K562 (cell line): ENCODE data around the gene FHDC1. TPM values are rescaled to one million over a fixed set of nuclear protein-coding genes. Genes with fewer than 3 reads are reported as not detected.

Experiments
- BDP1 ChIP-seq: IDR thresholded peaks from 3 replicates; pipeline ENCODE4 v1.6.1; 2011; ENCODE audit not compliant: insufficient read length, insufficient read depth
- CHCHD3 ChIP-seq: fragments of 250-450 bp; sonication (Bioruptor Pico); IDR thresholded peaks from 2 replicates; pipeline ENCODE4 v2.1.2; 2022; ENCODE audit warnings: mild to moderate bottlenecking
- GATA2 ChIP-seq: sonication (generic); formaldehyde crosslinking; IDR thresholded peaks from 2 replicates; pipeline ENCODE4 v1.4.0; 2020; ENCODE audit warnings: mild to moderate bottlenecking, missing genetic modification reagents
- HNRNPUL1 ChIP-seq: fragments of 200-400 bp; formaldehyde crosslinking; IDR thresholded peaks from 2 replicates; pipeline ENCODE4 v1.6.1; 2017; ENCODE audit warnings: low read length
- JUND ChIP-seq, 2 experiments: IDR thresholded peaks; 2 replicates in 1 of 2; 3 replicates in 1 of 2; pipeline ENCODE4 v1.6.1; 2011; ENCODE audit warnings: borderline replicate concordance in 2 of 2, low read depth in 2 of 2, low read length in 2 of 2, improper control_type of control experiment in 1 of 2, missing biosample characterization in 1 of 2, missing genetic modification characterization in 1 of 2, missing genetic modification reagents in 1 of 2
- LCOR ChIP-seq: sonication (generic); formaldehyde crosslinking; IDR thresholded peaks from 2 replicates; pipeline ENCODE4 v1.8.0; 2022; ENCODE audit warnings: mild to moderate bottlenecking, missing genetic modification reagents
- NFRKB ChIP-seq: fragments of 450-650 bp; IDR thresholded peaks from 2 replicates; pipeline ENCODE4 v1.6.1; 2016; ENCODE audit warnings: low read depth
- NFXL1 ChIP-seq: fragments of 450-650 bp; formaldehyde crosslinking; IDR thresholded peaks from 2 replicates; pipeline ENCODE4 v1.4.0; 2021; ENCODE audit warnings: mild to moderate bottlenecking
- NONO ChIP-seq, 2 experiments: fragments of 200-400 bp in 1 of 2; fragments of 450-650 bp in 1 of 2; formaldehyde crosslinking in 1 of 2; IDR thresholded peaks; 2 replicates each; pipeline ENCODE4 v1.6.1; 2017; ENCODE audit warnings: low read depth in 2 of 2, mild to moderate bottlenecking in 2 of 2, moderate library complexity in 2 of 2, low read length in 1 of 2
- NR2C1 ChIP-seq, 2 experiments: fragments of 450-650 bp; IDR thresholded peaks; 2 replicates each; pipeline ENCODE4 v1.6.1; 2017; ENCODE audit warnings: mild to moderate bottlenecking in 2 of 2, antibody characterized with exemption in 1 of 2, inconsistent platforms in 1 of 2, missing compliant biosample characterization in 1 of 2, missing genetic modification characterization in 1 of 2
- POLR2H ChIP-seq: IDR thresholded peaks from 2 replicates; pipeline ENCODE4 v1.6.1; 2016; ENCODE audit warnings: missing genetic modification characterization, low read depth, mild to moderate bottlenecking, control low read depth, missing compliant biosample characterization, moderate library complexity
- RAD51 ChIP-seq: fragments of 450-650 bp; IDR thresholded peaks from 2 replicates; pipeline ENCODE4 v1.7.1; 2016; ENCODE audit warnings: low read depth, mild to moderate bottlenecking, borderline replicate concordance
- RCOR1 ChIP-seq, 2 experiments: IDR thresholded peaks; 2 replicates each; pipeline ENCODE4 v1.6.1; 2012; ENCODE audit warnings: low read depth in 2 of 2, low read length in 2 of 2, borderline replicate concordance in 1 of 2, improper control_type of control experiment in 1 of 2
- SIN3A ChIP-seq, 2 experiments: fragments of 150-350 bp in 1 of 2; IDR thresholded peaks; 2 replicates each; pipeline ENCODE4 v1.6.1; 2011 to 2016; ENCODE audit warnings: borderline replicate concordance in 2 of 2, low read depth in 2 of 2, low read length in 2 of 2, mild to moderate bottlenecking in 2 of 2, moderate library complexity in 2 of 2; ENCODE audit not compliant: control insufficient read depth in 1 of 2
- SRSF7 ChIP-seq: fragments of 200-400 bp; formaldehyde crosslinking; optimal IDR thresholded peaks from 2 replicates; pipeline ENCODE3; 2017; ENCODE audit warnings: mild to moderate bottlenecking, low read depth, low read length
- TAF7 ChIP-seq: fragments of 450-650 bp; IDR thresholded peaks from 2 replicates; pipeline ENCODE4 v1.6.1; 2016; ENCODE audit warnings: missing genetic modification characterization, missing compliant biosample characterization
- TRIM25 ChIP-seq: fragments of 450-650 bp; IDR thresholded peaks from 2 replicates; pipeline ENCODE4 v1.7.0; 2016; ENCODE audit warnings: borderline replicate concordance
- XRCC3 ChIP-seq: fragments of 450-650 bp; IDR thresholded peaks from 2 replicates; pipeline ENCODE4 v1.6.1; 2017; ENCODE audit warnings: mild to moderate bottlenecking, moderate library complexity
- ZBTB8A ChIP-seq: fragments of 450-650 bp; IDR thresholded peaks from 2 replicates; pipeline ENCODE4 v1.6.1; 2018; ENCODE audit warnings: mild to moderate bottlenecking, moderate library complexity; ENCODE audit not compliant: partially characterized antibody
- ZFP36 ChIP-seq: fragments of 150-350 bp; IDR thresholded peaks from 2 replicates; pipeline ENCODE4 v1.6.1; 2018; ENCODE audit warnings: low read length, low read depth; ENCODE audit not compliant: partially characterized antibody
- ZNF274 ChIP-seq: IDR thresholded peaks from 2 replicates; pipeline ENCODE4 v1.6.1; 2011; ENCODE audit warnings: low read depth, mild to moderate bottlenecking, low read length, moderate library complexity, borderline replicate concordance
- ZNF699 ChIP-seq: fragments of 250-450 bp; sonication (Bioruptor Pico); IDR thresholded peaks from 2 replicates; pipeline ENCODE4 v1.8.0; 2021; ENCODE audit warnings: mild to moderate bottlenecking, moderate library complexity; ENCODE audit not compliant: insufficient replicate concordance
- ZNF764 ChIP-seq: fragments of 250-450 bp; sonication (Bioruptor Pico); IDR thresholded peaks from 2 replicates; pipeline ENCODE4 v1.4.0; 2020; ENCODE audit warnings: low read depth, mild to moderate bottlenecking, moderate library complexity
- polyA plus RNA-seq, 8 experiments: library from polyadenylated mRNA; depleted of rRNA in 4 of 8; stranded (reverse) in 5 of 8; unstranded in 3 of 8; fragments of >200 nt; fragmentation: Nextera tagmentation in 2 of 8; fragmentation: Illumina TruSeq in 1 of 8; extraction: Ambion mirVana in 2 of 8; extraction: Trizol in 1 of 8; gene quantifications; 2 replicates each; pipeline versions ENCODE4 v1.2.1 to v1.2.3, GENCODE V29; 2011 to 2014; ENCODE audit warnings: inconsistent platforms in 1 of 8, missing spikeins in 1 of 8
- total RNA-seq, 7 experiments: library from RNA; depleted of rRNA in 6 of 7; stranded (reverse); fragments of >200 nt in 6 of 7; fragmentation: Illumina TruSeq in 2 of 7; extraction: Trizol in 2 of 7; gene quantifications; 2 replicates each; pipeline versions ENCODE4 v1.2.1 to v1.2.3, GENCODE V29; 2011 to 2021; ENCODE audit warnings: low replicate concordance in 1 of 7
- TF ChIP-seq, protein P1 (sequence below): sonication (generic); formaldehyde crosslinking; IDR thresholded peaks from 2 replicates; pipeline ENCODE4 v1.8.1; 2023; ENCODE audit warnings: mild to moderate bottlenecking, missing genetic modification reagents, moderate library complexity
- TF ChIP-seq, protein P2 (sequence below), 3 experiments: IDR thresholded peaks in 2 of 3; conservative IDR thresholded peaks in 1 of 3; 2 replicates each; pipeline ENCODE4 v1.5.1; 2011 to 2012; ENCODE audit warnings: low read length in 3 of 3, mild to moderate bottlenecking in 3 of 3, control low read depth in 2 of 3, improper control_type of control experiment in 1 of 3, inconsistent platforms in 1 of 3, low read depth in 1 of 3, mixed read lengths in 1 of 3, moderate library complexity in 1 of 3; ENCODE audit not compliant: insufficient read depth in 2 of 3

The FHDC1 gene
- total and polyA plus RNA-seq, 9 of the 15 experiments (the other 6 are each of a cell fraction or from before 2014, with no cell fraction given): 0.01 to 0.43 (median 0.07) TPM

DNA sequence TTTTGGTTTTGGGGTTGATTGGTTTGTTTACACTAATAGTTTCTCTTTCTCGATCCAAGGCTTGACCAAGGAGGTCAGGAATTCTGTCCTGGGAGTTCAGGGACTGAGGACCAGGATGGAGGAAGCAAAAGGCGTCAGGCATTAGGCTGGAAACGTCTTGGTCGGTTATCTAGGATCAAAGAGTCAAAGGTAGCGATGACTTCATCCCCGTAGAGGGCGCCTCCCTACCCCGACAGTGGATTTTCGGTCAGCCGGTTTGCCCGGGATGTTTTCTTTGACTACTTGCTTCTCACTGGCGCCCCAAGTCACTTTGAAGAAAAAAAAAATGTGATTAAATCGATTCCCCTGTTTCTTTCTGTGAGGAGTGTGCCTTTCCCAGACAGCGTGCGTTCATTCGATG lies 980 bp upstream of the FHDC1 start (continued):
- TF ChIP-seq TRIM25: no peak
- TF ChIP-seq HNRNPUL1: no peak
- TF ChIP-seq, protein P1, sequence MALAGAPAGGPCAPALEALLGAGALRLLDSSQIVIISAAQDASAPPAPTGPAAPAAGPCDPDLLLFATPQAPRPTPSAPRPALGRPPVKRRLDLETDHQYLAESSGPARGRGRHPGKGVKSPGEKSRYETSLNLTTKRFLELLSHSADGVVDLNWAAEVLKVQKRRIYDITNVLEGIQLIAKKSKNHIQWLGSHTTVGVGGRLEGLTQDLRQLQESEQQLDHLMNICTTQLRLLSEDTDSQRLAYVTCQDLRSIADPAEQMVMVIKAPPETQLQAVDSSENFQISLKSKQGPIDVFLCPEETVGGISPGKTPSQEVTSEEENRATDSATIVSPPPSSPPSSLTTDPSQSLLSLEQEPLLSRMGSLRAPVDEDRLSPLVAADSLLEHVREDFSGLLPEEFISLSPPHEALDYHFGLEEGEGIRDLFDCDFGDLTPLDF (CRISPR knock-in tag): no peak
- TF ChIP-seq, protein P2, sequence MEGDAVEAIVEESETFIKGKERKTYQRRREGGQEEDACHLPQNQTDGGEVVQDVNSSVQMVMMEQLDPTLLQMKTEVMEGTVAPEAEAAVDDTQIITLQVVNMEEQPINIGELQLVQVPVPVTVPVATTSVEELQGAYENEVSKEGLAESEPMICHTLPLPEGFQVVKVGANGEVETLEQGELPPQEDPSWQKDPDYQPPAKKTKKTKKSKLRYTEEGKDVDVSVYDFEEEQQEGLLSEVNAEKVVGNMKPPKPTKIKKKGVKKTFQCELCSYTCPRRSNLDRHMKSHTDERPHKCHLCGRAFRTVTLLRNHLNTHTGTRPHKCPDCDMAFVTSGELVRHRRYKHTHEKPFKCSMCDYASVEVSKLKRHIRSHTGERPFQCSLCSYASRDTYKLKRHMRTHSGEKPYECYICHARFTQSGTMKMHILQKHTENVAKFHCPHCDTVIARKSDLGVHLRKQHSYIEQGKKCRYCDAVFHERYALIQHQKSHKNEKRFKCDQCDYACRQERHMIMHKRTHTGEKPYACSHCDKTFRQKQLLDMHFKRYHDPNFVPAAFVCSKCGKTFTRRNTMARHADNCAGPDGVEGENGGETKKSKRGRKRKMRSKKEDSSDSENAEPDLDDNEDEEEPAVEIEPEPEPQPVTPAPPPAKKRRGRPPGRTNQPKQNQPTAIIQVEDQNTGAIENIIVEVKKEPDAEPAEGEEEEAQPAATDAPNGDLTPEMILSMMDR (IDR thresholded peaks at IDR 0.05 in 2 of 3, conservative IDR thresholded peaks at IDR 0.05 in 1 of 3; ENCODE audit: insufficient read depth in 2 of 3, low read depth in 1 of 3, low read length in 3 of 3): peak; percentile 31 to 33 (median 31); a peak in 3 of 6 replicates
- no peak for TF ChIP-seq POLR2H (tag)
- TF ChIP-seq ZNF699 (CRISPR knock-in tag): no peak
- no peak for TF ChIP-seq SRSF7
- no peak for TF ChIP-seq TAF7 (tag)
- TF ChIP-seq NONO (IDR thresholded peaks at IDR 0.05; ENCODE audit: low read depth in 2 of 2, low read length in 1 of 2): no peak
- peak; percentile 72 for TF ChIP-seq GATA2 (CRISPR knock-in tag)
- TF ChIP-seq NR2C1 (IDR thresholded peaks at IDR 0.05): no peak
- peak; percentile 57 for TF ChIP-seq NR2C1 (tag; IDR thresholded peaks at IDR 0.05)
- TF ChIP-seq NFXL1 (CRISPR knock-in tag): no peak
- TF ChIP-seq ZBTB8A: no peak
- no peak for TF ChIP-seq ZFP36
- TF ChIP-seq XRCC3: no peak
- TF ChIP-seq ZNF764: no peak
- no peak for TF ChIP-seq ZNF274
- no peak for TF ChIP-seq BDP1
- peak; percentile 73 for TF ChIP-seq JUND (IDR thresholded peaks at IDR 0.05; ENCODE audit: borderline replicate concordance, low read depth, low read length)
- TF ChIP-seq JUND (tag; IDR thresholded peaks at IDR 0.05; ENCODE audit: borderline replicate concordance, low read depth, low read length): peak; percentile 83; the same call in 1 of the 3 replicates
- TF ChIP-seq CHCHD3: no peak
- TF ChIP-seq SIN3A (IDR thresholded peaks at IDR 0.05; ENCODE audit: borderline replicate concordance in 2 of 2, control insufficient read depth in 1 of 2, low read depth in 2 of 2, low read length in 2 of 2): no peak
- TF ChIP-seq RCOR1 (IDR thresholded peaks at IDR 0.05; ENCODE audit: borderline replicate concordance in 1 of 2, low read depth in 2 of 2, low read length in 2 of 2): 0 out of 4 replicates have a peak, but pooled peaks of 1 of the 2 experiments have one; percentile 41
- TF ChIP-seq NFRKB: no peak
- no peak for TF ChIP-seq LCOR
- TF ChIP-seq RAD51: no peak
